GM19372 (cell line): ENCODE results near the gene REX1BD.
"Not testable (repeated sequence)": the region's sequence is repeated elsewhere in the genome, so short reads cannot be mapped to it uniquely, and the experiment has no call there.

Experiments used
- ATAC-seq: cut with Tn5 transposase; IDR thresholded peaks from one replicate; pipeline ENCODE4 v1.9.1; 2021; ENCODE audit warnings: mild to moderate bottlenecking, low read depth, moderate library complexity; ENCODE audit not compliant: unreplicated experiment

REX1BD gene

GRCh38 chr19:18588611-18589379 is at the start of gene REX1BD:
REX1BD (plus strand) TSS chr19:18588798; CDS start chr19:18588802, 4 bp downstream.
- peak; percentile 73 for ATAC-seq

DNA sequence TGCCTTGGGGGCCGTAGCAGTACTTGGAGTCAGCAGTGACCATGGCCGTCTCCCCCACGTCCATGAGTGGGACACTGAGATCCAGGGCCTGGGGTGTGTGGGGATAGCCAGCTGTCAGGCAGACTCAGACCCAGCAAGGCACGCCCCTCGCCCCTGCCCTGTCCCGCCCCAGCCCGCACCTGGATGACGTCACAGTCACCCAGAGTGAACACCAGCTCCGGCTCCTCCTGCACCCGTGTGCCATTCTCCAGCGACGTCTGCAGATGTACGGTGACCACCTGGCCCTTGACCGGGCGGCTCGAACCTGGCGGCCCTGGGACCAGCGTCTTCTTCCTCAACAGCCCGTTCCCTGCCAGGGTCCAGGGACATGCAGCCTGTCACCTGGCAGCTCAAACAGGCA is 49.2 kb upstream of the REX1BD start:
- no peak for ATAC-seq

- not testable (repeated sequence) for ATAC-seq
Measured at GRCh38 chr19:18540200-18540599, 48.4 kb upstream of the REX1BD start.

GRCh38 chr19:18541258-18541991 is 47.2 kb upstream of the REX1BD start:
- ATAC-seq = no peak

DNA sequence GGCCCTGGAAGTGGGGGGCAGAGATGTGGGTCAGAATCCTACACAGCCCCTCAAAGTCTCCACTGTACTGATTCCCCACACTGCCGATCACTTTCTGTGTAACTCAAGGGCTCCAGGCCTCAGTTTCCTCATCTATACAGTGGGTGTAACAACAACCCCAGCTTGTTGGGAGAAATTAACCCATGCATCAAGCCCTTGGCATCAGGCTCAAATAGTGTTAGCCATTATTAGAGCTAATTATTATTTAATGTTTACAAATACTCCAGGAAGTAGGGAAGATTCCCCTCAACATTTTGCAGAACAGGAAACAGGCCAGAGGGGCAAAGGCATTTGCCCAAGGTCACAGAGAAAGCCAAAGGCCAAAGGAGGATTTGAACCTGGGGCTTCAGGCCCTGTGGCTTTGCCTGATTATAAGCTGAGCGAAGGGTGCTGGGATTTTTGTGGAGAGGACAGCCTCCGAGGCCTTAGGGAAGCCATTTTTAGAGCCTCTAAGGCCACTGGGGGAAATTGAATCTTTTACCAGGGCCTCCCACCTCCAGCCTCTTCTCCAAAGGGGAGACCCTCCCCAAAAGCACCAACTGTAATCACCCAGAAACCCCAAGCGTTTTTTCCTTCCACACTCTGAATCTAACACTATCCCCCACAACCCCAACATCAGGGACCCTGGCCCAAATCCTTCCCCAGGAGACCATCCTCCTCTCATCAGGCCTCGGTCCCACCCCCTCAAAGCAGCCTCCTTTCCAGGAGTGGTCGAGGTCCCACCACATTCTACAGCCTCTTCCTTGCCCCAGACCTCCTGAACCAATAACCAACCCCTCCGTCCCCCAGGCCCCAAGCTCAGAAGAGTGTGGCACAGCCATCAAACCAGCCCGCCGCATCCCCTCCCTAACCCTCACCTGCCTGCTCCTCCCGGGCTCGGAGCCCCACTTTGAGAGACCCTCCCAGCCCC is 46.3 kb upstream of the REX1BD start:
- no peak for ATAC-seq

DNA sequence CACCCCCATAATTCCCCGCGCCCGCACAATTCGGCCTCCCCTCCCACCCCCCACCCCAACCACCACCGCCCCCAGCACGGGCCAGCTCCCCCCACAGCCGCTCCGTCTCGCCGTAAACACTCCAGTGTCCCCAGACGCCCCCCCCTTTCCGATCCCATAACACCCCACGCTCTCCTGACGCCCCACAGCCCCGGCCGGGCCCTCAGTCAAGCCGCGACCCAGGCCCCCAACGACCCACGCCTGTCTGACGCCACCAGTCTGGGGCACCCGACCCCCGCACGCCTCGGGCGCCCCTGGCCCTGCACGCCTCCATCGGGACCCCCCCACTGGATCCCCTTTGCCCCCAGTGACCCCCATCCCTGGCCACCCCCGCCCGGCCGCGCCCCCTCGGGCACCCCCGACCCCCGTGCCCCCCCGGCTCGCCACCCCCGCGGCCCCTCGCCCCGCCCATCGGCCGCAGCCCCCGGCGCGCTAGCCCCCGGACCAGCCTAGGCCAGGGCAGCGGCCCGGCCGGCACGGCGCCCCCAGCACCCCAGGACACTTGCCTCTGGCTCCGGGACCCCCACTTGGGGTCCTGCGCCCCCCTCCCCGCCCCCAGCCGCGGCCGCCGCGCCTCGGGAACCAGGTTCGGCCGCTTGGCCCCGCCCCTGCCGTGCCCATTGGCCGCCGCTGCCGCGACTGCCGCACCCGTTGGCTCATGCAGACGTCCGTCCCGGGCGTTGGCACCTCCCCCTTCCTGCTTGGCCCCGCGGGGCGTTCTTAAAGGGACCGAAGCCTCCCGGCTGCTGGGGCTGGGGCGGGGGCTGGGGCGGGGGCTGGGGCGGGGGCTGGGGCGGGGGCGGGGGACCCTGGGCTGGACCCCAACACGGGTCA is 45.4 kb upstream of the REX1BD start, which contains the start of gene FKBP8:
FKBP8 (minus strand) TSS at position 633 of the 873 bp plus-strand sequence. CDS start 1,603 bp downstream, outside the sequence.
- peak; percentile 97 for ATAC-seq

DNA sequence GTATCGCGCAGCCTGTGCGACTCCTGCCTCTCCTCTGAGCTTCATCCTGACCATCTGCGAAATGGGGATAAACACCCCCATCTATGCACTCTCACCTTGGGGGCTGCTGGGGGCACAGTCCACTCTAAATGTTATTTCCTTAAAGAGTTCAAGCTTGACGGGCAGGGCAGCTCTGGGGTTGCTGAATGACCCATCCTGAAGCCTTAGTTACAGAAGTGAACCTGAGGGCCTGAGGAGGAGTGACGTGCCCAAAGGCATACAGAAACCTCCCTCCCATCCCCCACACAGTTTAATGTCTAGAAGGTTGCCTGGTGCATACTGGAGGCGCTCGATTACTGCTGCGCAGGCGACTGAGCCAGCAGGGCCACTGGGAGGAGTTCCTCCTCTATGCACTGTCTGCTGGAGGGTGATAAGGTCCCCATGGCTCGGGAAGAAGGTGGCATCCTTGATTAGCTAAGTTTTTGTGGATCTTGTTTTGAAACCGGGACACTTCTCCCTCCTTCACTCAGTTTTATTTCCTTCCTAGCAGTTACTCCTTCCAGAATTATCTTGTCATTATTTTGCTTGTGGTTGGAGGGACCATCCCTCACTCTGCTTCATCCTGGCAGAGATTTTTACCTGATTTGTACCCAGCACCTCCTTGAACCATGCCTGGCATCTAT is 44.7 kb upstream of the REX1BD start:
- ATAC-seq = peak; percentile 49

DNA sequence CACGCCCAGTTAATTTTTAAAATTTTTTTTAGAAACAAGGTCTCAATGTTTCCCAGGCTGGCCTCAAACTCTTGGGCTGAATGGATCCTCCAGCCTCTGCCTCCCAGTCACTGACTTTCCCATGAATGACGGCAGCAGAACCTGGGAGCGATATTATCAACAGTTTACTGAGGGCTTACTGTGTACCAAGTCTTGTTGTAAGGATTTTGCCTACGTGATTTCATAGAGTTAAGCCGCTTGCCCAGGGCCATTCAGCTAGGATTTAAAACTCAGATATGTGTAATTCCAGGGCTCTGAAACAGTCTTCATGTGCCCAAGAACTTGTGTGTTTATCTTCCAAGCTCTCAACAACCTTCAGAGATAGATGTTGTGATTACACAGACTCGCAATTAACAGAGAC is 37.0 kb upstream of the REX1BD start:
- ATAC-seq = no peak

DNA sequence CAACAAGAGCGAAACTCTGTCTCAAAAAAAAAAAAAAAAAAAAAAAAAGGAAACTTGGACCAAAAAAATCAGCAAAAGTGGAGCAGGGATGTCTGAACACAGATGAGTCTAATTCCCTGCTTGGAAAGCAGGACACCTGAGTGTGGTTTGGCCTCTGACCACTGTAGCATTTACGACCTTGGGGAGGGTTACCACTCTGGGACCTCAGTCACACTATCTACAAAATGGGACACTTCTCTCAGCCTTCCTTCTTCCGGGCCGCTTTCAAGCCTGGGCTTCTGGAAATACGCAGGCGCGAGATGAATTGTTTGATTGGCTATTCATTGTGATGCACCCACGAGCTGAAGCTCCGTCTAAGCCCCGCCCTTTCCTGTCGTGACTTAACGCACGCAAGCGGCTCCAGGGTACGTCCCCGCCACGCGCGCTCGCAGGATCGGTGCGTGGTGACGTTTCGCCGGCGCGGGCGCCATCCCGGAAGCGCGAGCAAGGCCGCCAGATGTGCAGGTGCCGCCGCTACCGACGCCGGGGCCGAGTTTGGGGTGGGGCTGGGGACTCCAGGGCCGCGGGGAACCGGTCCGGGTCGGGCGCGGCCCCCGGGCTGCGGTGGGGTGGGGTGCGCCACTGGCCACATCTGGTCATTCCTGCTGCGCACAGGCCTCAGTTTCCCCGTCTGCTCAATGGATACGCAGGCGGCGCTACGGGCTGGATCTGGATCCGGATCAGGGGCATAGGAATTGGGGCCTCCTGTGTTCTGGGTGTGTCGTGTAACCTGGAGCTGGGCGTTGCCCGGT is 31.0 kb upstream of the REX1BD start, which contains the start of gene KXD1:
KXD1 (plus strand) TSS at position 460 of the 791 bp plus-strand sequence. CDS start 4,187 bp downstream, outside the sequence.
- ATAC-seq = peak; percentile 95

DNA sequence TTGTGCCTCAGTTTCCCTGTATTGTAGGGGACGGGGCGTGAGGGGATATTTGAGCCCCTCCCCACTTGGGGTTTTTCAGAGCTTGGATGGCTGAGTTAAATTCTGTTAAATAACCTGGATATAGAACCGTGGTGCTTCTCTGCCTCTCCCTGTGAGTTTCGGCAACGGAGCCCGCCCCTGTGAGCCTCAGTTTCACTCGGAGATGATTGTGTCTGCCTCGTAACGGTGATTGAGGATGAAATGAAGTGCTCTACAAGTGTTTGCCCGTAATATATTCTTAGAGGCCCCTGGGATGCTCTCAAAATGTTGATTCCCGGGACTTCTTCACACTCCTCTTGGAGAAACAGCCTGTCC is 30.4 kb upstream of the REX1BD start:
- ATAC-seq = no peak

- ATAC-seq = no peak
Measured at GRCh38 chr19:18558604-18559003, 30.0 kb upstream of the REX1BD start.

DNA sequence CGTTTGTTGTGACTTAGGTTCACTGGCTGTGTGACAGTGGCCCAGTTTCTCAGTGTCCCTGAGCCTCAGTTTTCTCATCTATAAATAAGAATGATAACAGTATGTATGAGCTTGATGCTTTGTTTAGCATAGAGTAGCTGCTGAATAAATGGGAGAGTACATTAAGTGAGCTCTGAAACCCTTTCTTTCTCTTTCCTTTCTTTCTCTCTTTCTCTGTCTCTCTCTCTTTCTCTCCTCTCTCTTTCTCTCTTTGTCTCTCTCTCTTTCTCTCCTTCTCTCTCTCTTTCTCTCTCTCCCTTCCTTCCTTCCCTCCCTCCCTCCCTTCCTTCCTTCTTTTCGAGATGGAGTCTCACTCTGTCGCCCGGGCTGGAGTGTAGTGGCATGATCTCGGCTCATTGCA is 28.9 kb upstream of the REX1BD start:
- ATAC-seq = no peak

DNA sequence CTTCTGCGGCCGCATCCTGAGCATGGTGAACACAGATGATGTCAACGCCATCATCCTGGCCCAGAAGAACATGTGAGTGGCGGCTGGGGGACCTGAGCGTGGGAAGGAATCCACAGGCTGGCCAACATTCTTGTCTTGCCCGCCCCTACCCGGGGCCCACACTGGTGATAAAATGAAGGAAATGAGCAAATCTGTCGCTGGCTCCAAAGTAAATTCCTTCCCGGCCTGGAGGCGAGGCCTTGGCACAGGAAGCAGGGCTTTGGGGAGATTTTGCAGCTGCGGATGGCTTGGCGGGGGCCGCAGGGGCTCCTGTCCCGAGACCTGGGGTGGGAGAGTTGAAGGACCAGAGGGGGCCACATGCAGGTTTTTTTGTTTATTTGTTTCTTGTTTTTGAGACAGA is 26.5 kb upstream of the REX1BD start:
- no peak for ATAC-seq

DNA sequence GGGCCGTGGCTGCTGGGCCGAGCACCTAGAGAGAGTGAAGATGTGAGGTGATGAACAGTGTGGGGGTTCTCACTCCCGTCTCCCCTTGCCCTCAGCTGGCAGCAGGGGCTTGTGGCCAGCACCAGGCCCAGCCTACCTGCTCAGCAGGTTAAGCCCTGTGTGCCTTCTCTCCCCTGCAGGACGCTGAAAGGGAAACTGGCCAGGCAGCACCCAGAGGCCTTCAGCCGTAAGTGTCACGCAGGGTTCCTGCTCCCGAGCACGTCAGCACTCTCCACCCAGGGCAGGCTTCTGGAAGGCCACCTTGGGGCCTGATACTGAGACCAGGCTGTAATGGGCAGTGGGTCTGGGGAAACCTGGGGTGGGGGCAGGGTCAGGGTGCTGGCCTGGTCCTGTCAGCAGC is 21.6 kb upstream of the REX1BD start:
- no peak for ATAC-seq

GRCh38 chr19:18568367-18568766 is 20.2 kb upstream of the REX1BD start:
- no peak for ATAC-seq

- peak; percentile 97 for ATAC-seq
Measured at GRCh38 chr19:18571564-18572344, 16.8 kb upstream of the REX1BD start, which contains the start of gene UBA52. UBA52 (plus strand) TSS chr19:18571857; CDS start chr19:18573301, 1,444 bp downstream.

- no peak for ATAC-seq
Measured at GRCh38 chr19:18574691-18575291, 13.8 kb upstream of the REX1BD start.
